GM12873 (cell line): Measurements from ENCODE around the gene ZNRF1.

Source experiments
- TF ChIP-seq, protein P1 (sequence below): IDR thresholded peaks from 2 replicates; pipeline ENCODE4 v1.5.1; 2012; ENCODE audit warnings: low read depth, mild to moderate bottlenecking, moderate library complexity, low read length, control low read depth; ENCODE audit not compliant: insufficient read depth; ENCODE audit errors: missing control alignments

ZNRF1 gene

DNA sequence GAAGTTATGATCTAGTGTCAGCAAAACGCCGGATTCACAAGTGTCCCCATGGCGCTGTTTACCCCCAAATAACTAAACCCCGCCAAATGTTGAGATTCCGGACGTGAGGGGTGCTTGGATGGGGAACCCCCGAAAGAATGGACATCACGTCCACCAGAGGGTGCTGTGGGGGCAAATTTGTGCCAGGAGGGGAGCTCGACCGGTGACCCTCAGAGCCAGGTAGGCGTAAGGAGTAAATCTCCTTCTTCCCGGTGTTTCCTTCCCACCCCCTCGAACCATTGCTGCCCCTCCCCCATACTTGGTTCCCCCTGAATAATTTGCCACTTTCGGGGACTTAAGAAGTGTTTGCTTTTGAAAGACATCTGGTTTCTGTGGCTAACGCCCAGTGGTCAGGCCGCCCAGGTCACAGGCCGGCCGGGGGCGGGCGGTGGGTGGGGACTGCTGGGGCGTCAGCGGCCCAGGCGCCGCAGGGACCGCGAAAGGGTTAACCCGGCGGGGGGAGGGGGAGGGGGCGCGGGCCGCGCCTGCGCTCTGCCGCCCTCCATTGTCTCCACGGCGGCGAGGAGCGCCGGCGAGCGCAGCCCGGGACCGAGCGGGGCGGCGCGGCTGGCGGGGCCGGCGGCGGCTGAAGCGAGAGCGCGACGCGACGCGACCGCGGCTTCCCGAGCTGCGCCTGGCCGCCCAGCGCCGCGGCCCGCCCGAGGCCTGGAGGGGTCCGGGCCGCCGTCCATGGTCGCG lies at the start of gene ZNRF1:
TSS of gene ZNRF1 (plus strand) at position 544 of the 738 bp plus-strand sequence. CDS start 648 bp downstream, outside the sequence.
- TF ChIP-seq, protein P1, sequence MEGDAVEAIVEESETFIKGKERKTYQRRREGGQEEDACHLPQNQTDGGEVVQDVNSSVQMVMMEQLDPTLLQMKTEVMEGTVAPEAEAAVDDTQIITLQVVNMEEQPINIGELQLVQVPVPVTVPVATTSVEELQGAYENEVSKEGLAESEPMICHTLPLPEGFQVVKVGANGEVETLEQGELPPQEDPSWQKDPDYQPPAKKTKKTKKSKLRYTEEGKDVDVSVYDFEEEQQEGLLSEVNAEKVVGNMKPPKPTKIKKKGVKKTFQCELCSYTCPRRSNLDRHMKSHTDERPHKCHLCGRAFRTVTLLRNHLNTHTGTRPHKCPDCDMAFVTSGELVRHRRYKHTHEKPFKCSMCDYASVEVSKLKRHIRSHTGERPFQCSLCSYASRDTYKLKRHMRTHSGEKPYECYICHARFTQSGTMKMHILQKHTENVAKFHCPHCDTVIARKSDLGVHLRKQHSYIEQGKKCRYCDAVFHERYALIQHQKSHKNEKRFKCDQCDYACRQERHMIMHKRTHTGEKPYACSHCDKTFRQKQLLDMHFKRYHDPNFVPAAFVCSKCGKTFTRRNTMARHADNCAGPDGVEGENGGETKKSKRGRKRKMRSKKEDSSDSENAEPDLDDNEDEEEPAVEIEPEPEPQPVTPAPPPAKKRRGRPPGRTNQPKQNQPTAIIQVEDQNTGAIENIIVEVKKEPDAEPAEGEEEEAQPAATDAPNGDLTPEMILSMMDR: peak; percentile 72

DNA sequence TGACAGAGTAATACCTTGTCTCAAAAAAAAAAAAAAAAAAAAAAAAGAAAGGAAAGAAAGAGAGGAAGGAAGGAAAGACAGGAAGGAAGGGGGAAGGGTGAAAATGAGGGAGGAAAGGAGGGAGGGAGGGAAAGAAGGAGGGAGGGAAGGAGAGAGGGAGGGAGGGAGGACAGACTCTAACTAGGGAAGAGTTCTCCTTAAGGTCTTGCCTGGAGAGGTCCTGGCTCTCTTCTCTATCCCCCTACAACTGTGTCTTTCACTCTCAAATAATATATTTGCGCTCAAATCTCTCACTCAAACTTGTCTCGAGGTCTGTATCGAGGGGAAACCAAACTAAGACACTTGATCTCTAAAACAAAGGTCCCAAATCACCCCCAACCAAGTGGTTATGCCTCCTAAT lies 49.5 kb upstream of the ZNRF1 start:
- TF ChIP-seq, protein P1: no peak

DNA sequence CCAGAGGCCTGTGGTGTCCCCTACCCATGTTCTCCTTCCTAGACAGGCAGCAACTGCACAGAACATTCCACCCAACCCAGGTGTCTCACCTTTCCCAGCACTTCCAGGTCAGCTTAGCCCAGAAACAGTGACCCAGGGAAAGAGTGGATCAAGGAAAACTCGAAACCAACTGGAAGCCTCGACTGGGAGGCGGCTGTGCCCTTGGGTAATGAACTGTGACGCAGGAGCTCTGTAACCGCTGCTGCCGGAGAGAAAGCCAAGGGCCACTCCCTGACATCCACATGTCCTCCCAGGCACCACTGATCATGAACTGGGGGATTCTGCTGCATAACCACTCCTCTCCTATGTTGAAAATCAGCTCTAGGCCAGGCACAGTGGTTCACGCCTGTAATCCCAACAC lies 48.3 kb upstream of the ZNRF1 start:
- TF ChIP-seq, protein P1: no peak

DNA sequence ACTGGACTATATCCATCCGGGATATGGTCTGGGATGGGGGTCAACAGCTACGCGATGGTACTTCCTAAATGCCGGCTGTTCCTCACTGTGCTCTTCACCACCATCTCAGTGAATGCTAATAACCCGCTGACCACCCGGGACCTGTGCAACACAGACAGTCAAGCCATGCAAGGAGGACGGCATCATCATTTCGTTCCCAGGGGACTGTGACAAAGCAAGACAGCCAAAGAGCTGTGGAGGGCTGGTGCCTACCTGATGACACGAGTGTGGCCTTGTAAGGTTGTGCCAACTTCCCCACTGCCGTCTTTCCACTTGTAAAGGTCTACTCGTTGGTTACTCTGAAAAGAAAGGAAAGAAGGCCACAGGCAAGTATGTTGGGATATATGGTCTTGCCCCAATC lies 47.6 kb upstream of the ZNRF1 start:
- TF ChIP-seq, protein P1: no peak

DNA sequence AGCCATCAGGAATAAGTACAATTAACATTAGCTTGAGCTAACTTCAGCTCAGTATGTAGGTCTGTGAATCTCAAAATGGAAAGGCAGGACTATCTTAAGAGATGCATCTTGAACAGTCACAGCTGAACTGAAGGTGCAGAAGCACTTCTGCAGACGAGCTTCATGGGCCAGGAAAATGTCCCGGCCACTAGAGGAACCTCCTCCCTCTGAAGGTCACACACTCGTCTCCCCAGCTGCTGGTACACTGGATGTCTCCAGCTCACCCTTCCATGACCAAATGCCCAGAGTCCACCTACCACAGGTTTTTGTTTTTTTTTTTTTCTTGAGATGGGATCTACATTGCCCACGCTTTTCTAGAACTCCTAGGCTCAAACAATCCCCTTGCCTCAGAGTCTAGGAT lies 47.1 kb upstream of the ZNRF1 start:
- TF ChIP-seq, protein P1: no peak

DNA sequence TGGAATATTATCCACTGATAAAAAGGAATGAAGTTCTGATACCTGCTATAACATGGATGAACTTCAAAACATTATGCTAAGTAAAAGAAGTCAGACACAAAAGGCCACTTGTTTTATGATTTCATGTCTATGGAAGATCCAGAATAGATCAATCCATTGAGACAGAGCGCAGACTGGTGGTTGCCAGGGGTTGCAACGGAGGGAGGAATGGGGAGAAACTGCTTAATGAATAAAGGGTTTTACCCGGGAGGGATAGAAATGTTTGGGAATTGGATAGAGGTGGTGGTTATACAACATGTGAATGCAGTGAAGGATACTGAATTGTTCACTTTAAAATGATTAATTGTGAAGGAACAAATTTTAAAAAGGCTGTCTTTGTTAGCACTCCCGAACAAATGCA lies 44.1 kb upstream of the ZNRF1 start:
- TF ChIP-seq, protein P1: no peak

DNA sequence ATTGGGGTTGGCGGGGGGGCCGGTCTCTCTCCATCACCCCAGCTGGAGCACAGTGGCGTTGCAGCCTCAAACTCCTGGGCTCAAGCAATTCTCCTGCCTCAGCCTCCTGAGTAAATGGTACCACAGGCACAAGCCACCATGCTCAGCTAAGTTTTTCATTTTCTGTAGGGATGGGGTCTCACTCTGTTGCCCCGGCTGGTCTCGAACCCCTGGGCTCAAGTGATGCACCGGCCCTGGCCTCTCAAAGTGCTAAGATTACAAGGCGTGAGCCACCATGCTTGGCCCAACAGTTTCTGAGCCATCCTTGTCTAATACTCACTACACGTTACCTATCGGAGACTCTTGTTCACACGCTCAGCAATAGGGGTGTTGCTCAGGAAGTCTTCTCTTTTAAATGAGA lies 25.5 kb upstream of the ZNRF1 start:
- TF ChIP-seq, protein P1: no peak
